Skeletal muscle cell (primary cell): ENCODE results near the gene ECT2.
"Not testable (repeated sequence)": the region's sequence is repeated elsewhere in the genome, so short reads cannot be mapped to it uniquely, and the experiment has no call there.

ENCODE experiments used
- DNase-seq: peaks from one replicate; pipeline ENCODE4 v3.0.0-alpha.2; 2010; ENCODE audit warnings: low read depth
- H3K4me3 ChIP-seq: 2 replicates; pipeline ENCODE4 v1.5.1; 2011; ENCODE audit warnings: low read depth, mild to moderate bottlenecking, control low read depth, low read length, moderate library complexity

The ECT2 gene

DNA sequence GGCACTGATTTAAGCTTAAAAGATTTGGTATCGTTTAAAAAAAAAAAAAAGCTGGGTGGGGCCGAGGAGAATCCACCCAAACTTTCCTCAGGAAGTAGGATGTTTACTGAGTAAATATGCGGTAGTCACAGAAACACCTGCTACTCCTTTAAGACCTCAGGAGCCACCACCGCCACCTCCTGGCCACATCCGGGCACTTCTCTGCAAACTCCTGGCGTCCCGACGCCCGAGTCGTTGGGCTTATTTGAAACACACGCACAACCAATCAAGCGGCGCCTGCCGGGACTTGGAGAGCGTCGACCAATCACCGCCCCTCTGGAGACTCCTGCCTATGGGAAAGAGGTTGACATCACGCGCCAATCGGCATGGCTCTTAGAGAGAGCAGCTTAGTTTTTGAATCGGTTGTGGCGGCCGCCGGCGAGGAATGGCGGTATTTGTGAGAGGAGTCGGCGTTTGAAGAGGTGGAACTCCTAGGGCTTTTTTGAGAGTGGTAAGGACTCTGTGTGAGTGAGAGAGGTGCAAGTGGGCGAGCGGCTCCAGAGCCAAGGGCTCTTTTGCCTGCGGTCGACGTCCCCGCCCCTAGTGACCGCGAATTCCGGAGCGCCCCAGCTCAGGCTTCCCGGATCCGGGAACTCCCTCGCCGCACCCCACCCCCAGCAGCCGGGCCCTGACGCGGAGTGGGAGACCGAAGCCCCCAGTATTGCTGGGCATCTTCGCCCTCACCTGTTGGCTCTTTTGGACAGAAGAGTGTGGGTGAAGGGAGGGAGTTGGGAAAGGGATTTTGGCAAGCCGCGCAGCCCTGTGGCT lies at the start of gene ECT2:
TSS of gene ECT2 (plus strand) at position 359 of the 807 bp plus-strand sequence. CDS start 3,805 bp downstream, outside the sequence.
- DNase-seq, result peak; percentile 96
- H3K4me3 ChIP-seq, result peak within 1 kb of the TSS; percentile 96

- no peak for DNase-seq
- H3K4me3 ChIP-seq, result no peak overlapping the region
These were observed 49.5 kb upstream of the ECT2 start for GRCh38 chr3:172700936-172701455.

- no peak overlapping the region for H3K4me3 ChIP-seq
These were observed 48.8 kb upstream of the ECT2 start for GRCh38 chr3:172701751-172702150.

GRCh38 chr3:172702256-172702655 lies 48.3 kb upstream of the ECT2 start:
- no peak overlapping the region for H3K4me3 ChIP-seq
- no peak for DNase-seq

More at GRCh38 chr3:172701751-172702150, 48.8 kb upstream of the ECT2 start:
- DNase-seq, result no peak

DNA sequence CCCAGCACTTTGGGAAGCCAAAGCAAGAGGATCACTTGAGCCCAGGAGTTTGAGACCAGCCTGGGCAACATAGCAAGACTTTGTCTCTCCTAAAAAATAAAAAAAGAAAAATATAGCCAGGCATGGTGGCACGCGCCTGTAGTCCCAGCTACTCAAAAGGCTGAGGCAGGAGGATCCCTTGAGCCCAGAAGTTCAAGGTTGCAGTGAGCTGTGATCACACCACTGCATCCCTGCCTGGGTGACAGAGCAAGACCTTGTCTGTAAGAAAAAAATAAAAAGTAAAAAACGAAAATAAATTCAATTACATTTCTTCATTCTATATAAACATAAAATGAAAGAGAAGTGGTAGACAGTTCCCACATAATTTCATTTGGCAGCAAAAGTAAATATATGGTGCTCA lies 47.8 kb upstream of the ECT2 start:
- not testable (repeated sequence) for DNase-seq, H3K4me3 ChIP-seq

- H3K4me3 ChIP-seq, result no peak overlapping the region
- no peak for DNase-seq
These were observed 46.5 kb upstream of the ECT2 start for GRCh38 chr3:172704001-172704400.

DNA sequence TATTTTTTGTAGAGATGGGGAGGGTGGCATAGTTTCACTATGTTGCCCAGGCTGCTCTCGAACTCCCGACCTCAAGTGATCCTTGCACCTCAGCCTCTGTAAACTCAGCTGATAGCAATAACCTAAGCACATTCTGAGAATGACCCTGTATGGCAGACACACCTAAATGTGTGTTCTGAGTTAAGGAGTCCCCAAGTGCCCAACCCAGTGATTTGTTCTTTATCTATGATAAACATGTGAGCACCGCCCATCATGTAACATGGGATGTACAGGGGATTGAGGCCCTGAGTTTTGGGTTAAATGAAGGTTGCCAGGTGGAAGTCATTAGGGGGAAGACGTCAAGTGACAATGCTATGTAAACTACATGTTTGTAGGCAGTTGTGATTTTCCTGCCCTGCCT lies 45.4 kb upstream of the ECT2 start:
- no peak for DNase-seq
- H3K4me3 ChIP-seq, result no peak overlapping the region

- H3K4me3 ChIP-seq, result no peak overlapping the region
- DNase-seq, result no peak
These were observed 43.5 kb upstream of the ECT2 start for GRCh38 chr3:172707030-172707429.

DNA sequence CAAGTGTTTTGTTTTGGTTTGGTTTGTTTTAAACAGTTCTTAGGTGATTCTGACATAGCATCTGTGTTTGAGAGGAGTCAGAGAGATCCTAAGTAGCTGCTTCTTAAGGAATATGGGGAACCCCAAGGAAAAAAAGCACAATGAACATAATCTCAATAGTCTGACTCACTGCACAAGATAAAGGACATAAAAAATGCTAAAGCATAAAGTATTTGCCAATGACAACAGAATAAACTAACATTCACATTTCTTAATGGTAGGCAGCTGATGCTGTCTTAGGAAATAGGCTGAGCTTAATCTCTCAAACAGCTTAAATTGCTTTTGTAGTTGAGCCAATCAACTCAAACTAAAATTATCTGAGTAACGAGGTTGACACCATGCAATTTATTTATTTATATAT lies 42.6 kb upstream of the ECT2 start:
- DNase-seq, result no peak
- H3K4me3 ChIP-seq, result no peak overlapping the region

DNA sequence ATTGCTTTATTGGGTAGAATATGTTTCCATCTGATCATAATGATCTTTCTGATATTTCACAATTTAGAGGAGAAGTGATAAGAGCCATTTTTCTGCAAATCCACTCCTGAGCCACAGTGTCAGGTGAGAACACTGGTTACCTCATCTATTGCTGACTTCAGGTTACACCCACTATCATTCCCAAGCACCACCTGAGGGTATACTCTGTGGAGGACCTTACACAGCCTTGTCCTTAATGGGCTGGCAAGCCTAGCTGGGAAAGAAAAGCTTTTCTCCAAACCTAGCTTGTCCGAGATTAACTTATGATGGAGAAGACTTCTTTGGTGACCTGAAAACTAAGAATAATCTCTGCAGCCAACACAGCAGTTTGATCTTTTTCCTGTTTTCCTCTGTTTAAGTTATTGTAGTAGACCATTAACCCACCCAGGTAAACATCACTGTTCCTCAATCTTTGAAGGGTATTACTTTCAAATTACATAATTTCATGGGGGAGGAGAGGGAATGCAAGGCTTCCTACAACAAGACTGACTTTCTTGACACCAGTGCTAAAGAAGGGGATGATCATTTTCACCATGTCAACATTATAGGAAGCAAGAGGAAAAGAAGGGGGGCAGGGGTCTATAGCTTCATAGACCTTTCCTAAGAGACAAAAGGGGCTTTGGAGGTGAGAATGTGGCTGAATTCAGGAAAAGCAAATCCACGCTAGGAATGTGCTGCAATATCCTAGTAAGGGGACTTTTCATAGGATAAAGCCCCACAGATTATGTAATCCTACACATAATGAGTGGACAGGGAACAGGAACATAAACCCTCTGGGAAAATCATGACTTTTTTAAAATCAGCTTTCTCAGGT lies 41.4 kb upstream of the ECT2 start:
- H3K4me3 ChIP-seq, result no peak overlapping the region

DNA sequence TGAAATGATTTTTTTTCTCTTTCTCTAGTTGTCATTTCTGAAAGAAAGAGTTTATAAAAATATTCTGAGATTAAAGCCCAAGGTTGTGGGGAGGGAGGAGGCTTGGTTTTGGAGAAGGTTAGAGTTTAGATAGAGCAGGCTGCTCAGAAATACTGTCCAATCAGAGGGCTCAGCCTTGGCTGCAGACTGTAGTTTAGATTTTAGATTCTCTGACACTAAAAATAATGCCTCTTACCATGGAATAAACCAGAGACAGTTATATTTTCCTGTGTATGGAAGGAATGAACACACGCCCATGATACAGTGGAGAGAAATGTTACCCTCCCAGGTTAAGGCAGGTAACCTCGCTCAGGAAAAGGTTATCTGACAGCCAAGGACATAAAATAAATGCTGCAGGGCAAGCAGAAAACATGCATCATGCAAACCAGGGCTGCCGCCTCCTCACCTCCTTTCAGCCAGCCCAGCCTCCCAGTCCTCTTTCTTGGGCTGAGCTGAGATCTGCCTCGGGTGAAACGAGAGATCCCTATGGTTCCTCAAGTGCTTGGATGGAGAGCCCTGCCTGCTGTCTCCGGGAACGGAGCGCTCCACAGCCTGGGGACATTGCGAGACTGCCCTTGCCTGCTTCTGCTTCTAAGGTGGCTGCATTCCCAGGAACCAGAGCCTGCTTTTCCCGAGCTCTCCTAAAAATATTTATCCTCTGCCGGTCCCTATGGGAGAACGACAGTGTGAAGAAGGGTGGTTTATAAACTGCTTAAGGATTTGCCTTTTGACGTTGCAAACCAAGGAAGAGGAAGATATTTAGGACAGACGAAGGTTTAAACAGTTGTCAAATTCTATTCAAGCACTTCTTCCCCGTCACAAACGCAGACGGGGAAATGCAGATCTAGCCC lies 40.5 kb upstream of the ECT2 start:
- DNase-seq, result no peak
- peak overlapping the region; percentile 88 for H3K4me3 ChIP-seq

More for the DNA sequence above, 41.4 kb upstream of the ECT2 start:
- no peak for DNase-seq

- DNase-seq, result peak; percentile 87
- peak within 1 kb of the TSS; percentile 88 for H3K4me3 ChIP-seq
These were observed 39.7 kb upstream of the ECT2 start, which contains the start of gene NCEH1 for GRCh38 chr3:172710664-172711453. TSS of gene NCEH1 (minus strand) at chr3:172711067. CDS start at chr3:172710984, 83 bp downstream.

DNA sequence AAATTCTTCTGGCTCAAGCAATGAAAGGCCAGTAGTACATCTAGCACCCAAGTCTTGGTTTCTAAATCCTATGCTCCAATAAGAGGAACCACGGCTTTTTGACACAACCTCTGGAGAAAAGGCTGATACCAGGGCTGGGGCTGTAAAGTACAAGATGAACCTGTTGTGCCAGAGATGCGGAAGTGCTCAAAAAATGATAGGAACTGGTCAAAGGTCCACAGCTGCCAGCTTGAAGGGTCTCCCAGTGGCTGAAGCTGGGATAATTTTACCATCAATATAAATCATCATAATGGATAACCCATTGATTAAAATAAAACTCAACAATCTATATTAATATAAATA lies 39.1 kb upstream of the ECT2 start:
- H3K4me3 ChIP-seq, result peak overlapping the region; percentile 88
- DNase-seq, result no peak

DNA sequence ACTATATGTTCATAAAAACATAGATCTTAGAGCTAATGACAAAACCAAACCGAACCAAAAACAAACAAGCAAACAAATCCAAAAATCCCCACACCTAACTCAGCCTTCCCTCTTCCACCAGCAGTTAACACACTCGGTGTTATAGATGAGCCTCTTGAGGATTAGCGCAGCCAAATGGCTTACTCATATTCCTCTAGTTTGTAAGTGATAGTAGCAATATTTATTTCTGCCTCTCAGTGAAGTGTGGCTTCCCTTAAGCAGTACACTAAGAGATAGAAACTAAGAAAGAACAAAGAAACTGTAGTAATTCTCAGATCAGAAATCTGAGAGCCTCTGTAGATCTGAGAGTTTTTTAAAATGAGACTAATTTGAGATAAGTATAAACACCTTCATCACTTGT lies 37.2 kb upstream of the ECT2 start:
- no peak overlapping the region for H3K4me3 ChIP-seq
- DNase-seq, result no peak

DNA sequence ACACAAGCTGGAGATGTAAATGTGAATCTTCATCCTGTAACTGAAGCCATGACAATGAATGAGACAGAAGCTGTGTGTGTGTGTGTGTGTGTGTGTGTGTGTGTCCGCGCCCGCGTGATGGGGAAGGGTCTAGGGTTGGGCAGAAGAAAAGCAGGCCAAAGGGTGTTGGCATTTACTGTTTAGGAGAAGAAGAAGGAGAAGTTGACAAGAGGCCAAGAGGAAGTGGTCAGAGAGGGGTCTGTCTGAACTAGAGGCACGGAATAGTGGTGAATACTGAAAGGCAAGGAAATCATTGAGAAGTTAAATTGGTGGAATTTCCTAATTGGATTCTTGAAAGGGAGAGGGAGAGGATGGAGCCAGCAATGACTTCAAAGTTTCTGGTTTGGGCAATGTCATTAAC lies 34.0 kb upstream of the ECT2 start:
- no peak overlapping the region for H3K4me3 ChIP-seq
- no peak for DNase-seq

DNA sequence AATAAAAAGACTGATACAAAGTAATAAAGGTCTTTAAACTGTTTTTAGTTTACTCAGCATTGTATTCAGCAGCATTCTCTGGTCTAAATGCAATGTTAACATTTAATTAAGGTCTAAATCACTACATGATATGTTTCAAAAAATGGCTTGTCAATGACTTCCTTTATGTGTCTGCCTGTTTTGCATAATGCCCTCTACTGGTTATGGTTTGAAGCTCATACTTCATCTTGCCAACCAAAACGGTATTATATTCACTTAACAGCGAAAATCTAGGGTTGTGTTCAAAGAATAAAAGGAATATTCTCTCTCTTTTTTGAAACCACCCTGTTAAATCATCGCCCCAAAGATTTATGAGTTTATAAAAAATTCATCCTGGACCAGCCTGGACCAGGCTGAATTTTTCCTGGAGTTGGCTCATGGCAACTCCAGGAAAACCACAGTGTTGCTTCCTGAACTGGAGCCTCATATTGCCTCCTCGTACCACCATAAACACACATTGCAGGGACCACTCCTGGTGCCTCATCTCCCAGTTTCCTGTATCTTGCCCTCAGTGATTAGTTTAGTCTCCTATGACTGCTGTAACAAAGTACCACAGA lies 32.9 kb upstream of the ECT2 start:
- DNase-seq, result no peak

DNA sequence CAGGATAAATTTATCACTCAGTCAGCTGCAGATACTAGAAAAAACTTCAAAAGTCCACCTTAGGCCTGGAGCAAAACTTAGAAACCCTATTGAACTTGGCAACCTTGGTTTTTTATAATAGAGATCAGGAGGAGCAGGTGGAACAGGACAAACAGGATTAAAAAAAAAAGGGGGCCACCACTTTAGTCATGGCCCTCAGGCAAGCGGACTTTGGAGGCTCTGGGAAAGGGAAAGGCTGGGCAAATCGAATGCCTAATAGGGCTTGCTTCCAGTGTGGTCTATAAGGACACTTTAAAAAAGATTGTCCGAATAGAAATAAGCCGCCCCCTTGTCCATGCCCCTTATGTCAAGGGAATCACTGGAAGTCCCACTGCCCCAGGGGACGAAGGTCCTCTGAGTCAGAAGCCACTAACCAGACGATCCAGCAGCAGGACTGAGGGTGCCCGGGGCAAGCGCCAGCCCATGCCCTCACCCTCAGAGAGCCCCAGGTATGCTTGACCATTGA lies 27.9 kb upstream of the ECT2 start:
- not testable (repeated sequence) for H3K4me3 ChIP-seq

More for the DNA sequence above, 32.9 kb upstream of the ECT2 start:
- H3K4me3 ChIP-seq, result no peak overlapping the region

DNA sequence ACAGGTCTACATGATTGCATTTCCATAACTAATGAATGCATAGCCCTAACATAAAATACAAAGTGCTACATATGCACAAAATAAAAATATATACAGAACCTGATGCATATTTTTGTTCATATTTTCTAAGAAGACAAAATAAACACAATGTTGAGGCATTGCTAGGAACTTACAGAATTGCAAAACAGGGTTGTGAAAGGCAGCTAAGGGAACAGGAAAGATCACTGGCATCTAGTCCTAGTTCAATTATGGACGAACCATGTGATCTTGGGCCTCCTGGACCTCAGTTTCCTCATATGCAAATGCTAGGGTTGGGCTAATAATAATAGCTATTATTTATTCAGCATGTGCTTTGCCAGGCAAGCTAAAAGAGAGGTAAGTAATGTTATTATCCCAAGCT lies 24.1 kb upstream of the ECT2 start:
- DNase-seq, result no peak
- no peak overlapping the region for H3K4me3 ChIP-seq

More for the DNA sequence above, 27.9 kb upstream of the ECT2 start:
- DNase-seq, result not testable (repeated sequence)
